Activated T-cell treated with anti-CD3 and anti-CD28 coated beads, Interleukin-2, amount 50 U/mL, for 4 hours (primary cell): ENCODE data around the gene PDLIM5. TPM values are rescaled to one million over a fixed set of nuclear protein-coding genes. Genes with fewer than 3 reads are reported as not detected.

ENCODE experiments used
- ATAC-seq, 2 donors: fragments of 200-7000 bp; cut with Tn5 transposase; one replicate each; pipeline ENCODE4 v1.10.0; 2021
- DNase-seq: peaks from one replicate; pipeline ENCODE4 v3.0.0-alpha.2; 2020
- H3K27me3 Mint-ChIP-seq: one replicate; pipeline ENCODE4 v1.8.0; 2021; ENCODE audit warnings: low read depth, mixed read lengths
- H3K36me3 Mint-ChIP-seq: one replicate; pipeline ENCODE4 v1.8.0; 2022; ENCODE audit warnings: mixed read lengths; ENCODE audit not compliant: insufficient read depth
- H3K4me1 Mint-ChIP-seq: one replicate; pipeline ENCODE4 v1.8.0; 2021; ENCODE audit warnings: low read depth, mixed read lengths
- H3K4me3 Mint-ChIP-seq: one replicate; pipeline ENCODE4 v1.8.0; 2021; ENCODE audit warnings: mild to moderate bottlenecking, moderate library complexity, mixed read lengths
- H3K9me3 Mint-ChIP-seq: one replicate; pipeline ENCODE4 v1.8.0; 2021; ENCODE audit warnings: mixed read lengths
- total RNA-seq, 3 donors: library from RNA; stranded (reverse); gene quantifications; one replicate each; pipeline ENCODE4 v1.2.1, GENCODE V29; 2021

The PDLIM5 gene
- total RNA-seq, 3 donors from 2014 or later = 23.2 to 26.8 (median 25.7) TPM

- Mint-ChIP-seq H3K4me1 (no peaks in the 10 kb centered on the region), H3K27me3 (peaks cover 18% of the 10 kb centered on the region), H3K4me3 (no peak overlapping the region), H3K9me3 (no peaks in the 10 kb centered on the region), H3K36me3 (no peaks in the 10 kb centered on the region)
- ATAC-seq = no peak
- DNase-seq = no peak
Observed at GRCh38 chr4:94414907-94415306, 36.8 kb upstream of the PDLIM5 start.

- no peaks in the 10 kb centered on the region for H3K4me1 Mint-ChIP-seq
Observed at GRCh38 chr4:94415448-94415847, 36.3 kb upstream of the PDLIM5 start.

GRCh38 chr4:94416335-94416734 lies 35.4 kb upstream of the PDLIM5 start:
- Mint-ChIP-seq H3K4me3 (no peak overlapping the region), H3K4me1 (no peaks in the 10 kb centered on the region), H3K27me3 (peaks cover 24% of the 10 kb centered on the region), H3K36me3 (no peaks in the 10 kb centered on the region), H3K9me3 (no peaks in the 10 kb centered on the region)
- ATAC-seq (no peak), DNase-seq (no peak)

More at GRCh38 chr4:94415448-94415847, 36.3 kb upstream of the PDLIM5 start:
- no peaks in the 10 kb centered on the region for H3K36me3 Mint-ChIP-seq
- peaks cover 19% of the 10 kb centered on the region for H3K27me3 Mint-ChIP-seq
- no peaks in the 10 kb centered on the region for H3K9me3 Mint-ChIP-seq
- no peak for ATAC-seq
- DNase-seq = no peak
- no peak overlapping the region for H3K4me3 Mint-ChIP-seq

GRCh38 chr4:94416981-94417380 lies 34.8 kb upstream of the PDLIM5 start:
- ATAC-seq = no peak
- Mint-ChIP-seq H3K4me1 (no peaks in the 10 kb centered on the region), H3K4me3 (no peak overlapping the region), H3K9me3 (no peaks in the 10 kb centered on the region), H3K27me3 (peaks cover 24% of the 10 kb centered on the region), H3K36me3 (no peaks in the 10 kb centered on the region)
- DNase-seq = no peak

GRCh38 chr4:94419549-94419948 lies 32.2 kb upstream of the PDLIM5 start:
- H3K27me3 Mint-ChIP-seq = peaks cover 24% of the 10 kb centered on the region
- H3K36me3 Mint-ChIP-seq = no peaks in the 10 kb centered on the region
- ATAC-seq (no peak), DNase-seq (no peak)
- H3K4me1 Mint-ChIP-seq = no peaks in the 10 kb centered on the region
- no peak overlapping the region for H3K4me3 Mint-ChIP-seq
- no peaks in the 10 kb centered on the region for H3K9me3 Mint-ChIP-seq

- no peaks in the 10 kb centered on the region for H3K36me3 Mint-ChIP-seq
- H3K4me1 Mint-ChIP-seq = no peaks in the 10 kb centered on the region
- H3K9me3 Mint-ChIP-seq = no peaks in the 10 kb centered on the region
- peaks cover 24% of the 10 kb centered on the region for H3K27me3 Mint-ChIP-seq
- DNase-seq (no peak), ATAC-seq (no peak)
- no peak overlapping the region for H3K4me3 Mint-ChIP-seq
Observed at GRCh38 chr4:94419956-94420355, 31.8 kb upstream of the PDLIM5 start.

- no peak overlapping the region for H3K4me3 Mint-ChIP-seq
- H3K36me3 Mint-ChIP-seq = no peaks in the 10 kb centered on the region
- peaks cover 24% of the 10 kb centered on the region for H3K27me3 Mint-ChIP-seq
- H3K4me1 Mint-ChIP-seq = no peaks in the 10 kb centered on the region
- H3K9me3 Mint-ChIP-seq = peaks cover 1% of the 10 kb centered on the region
- no peak for ATAC-seq
- no peak for DNase-seq
Observed at GRCh38 chr4:94420356-94420755, 31.4 kb upstream of the PDLIM5 start.

- peaks cover 15% of the 10 kb centered on the region for H3K9me3 Mint-ChIP-seq
- ATAC-seq (no peak), DNase-seq (no peak)
- H3K4me3 Mint-ChIP-seq = no peak overlapping the region
- H3K36me3 Mint-ChIP-seq = no peaks in the 10 kb centered on the region
- H3K4me1 Mint-ChIP-seq = no peaks in the 10 kb centered on the region
- H3K27me3 Mint-ChIP-seq = peaks cover 5% of the 10 kb centered on the region
Observed at GRCh38 chr4:94426783-94427182, 25.0 kb upstream of the PDLIM5 start.

GRCh38 chr4:94428884-94429283 lies 22.9 kb upstream of the PDLIM5 start:
- H3K36me3 Mint-ChIP-seq = no peaks in the 10 kb centered on the region
- H3K4me1 Mint-ChIP-seq = no peaks in the 10 kb centered on the region
- H3K27me3 Mint-ChIP-seq = no peaks in the 10 kb centered on the region
- DNase-seq (no peak), ATAC-seq (no peak)
- no peak overlapping the region for H3K4me3 Mint-ChIP-seq
- H3K9me3 Mint-ChIP-seq = peaks cover 15% of the 10 kb centered on the region

- ATAC-seq = no peak
- no peaks in the 10 kb centered on the region for H3K4me1 Mint-ChIP-seq
Observed at GRCh38 chr4:94430406-94430805, 21.3 kb upstream of the PDLIM5 start.

GRCh38 chr4:94431388-94431787 lies 20.4 kb upstream of the PDLIM5 start:
- ATAC-seq = no peak
- Mint-ChIP-seq H3K27me3 (peaks cover 1% of the 10 kb centered on the region), H3K4me1 (no peaks in the 10 kb centered on the region), H3K9me3 (peaks cover 9% of the 10 kb centered on the region), H3K4me3 (no peak overlapping the region), H3K36me3 (no peaks in the 10 kb centered on the region)
- no peak for DNase-seq

More at GRCh38 chr4:94430406-94430805, 21.3 kb upstream of the PDLIM5 start:
- Mint-ChIP-seq H3K4me3 (no peak overlapping the region), H3K36me3 (no peaks in the 10 kb centered on the region), H3K27me3 (peaks cover 1% of the 10 kb centered on the region), H3K9me3 (peaks cover 13% of the 10 kb centered on the region)
- no peak for DNase-seq

GRCh38 chr4:94434505-94434904 lies 17.2 kb upstream of the PDLIM5 start:
- DNase-seq = no peak
- H3K4me3 Mint-ChIP-seq = no peak overlapping the region
- no peak for ATAC-seq
- peaks cover 7% of the 10 kb centered on the region for H3K27me3 Mint-ChIP-seq
- no peaks in the 10 kb centered on the region for H3K36me3 Mint-ChIP-seq
- no peaks in the 10 kb centered on the region for H3K9me3 Mint-ChIP-seq
- no peaks in the 10 kb centered on the region for H3K4me1 Mint-ChIP-seq

- no peak for ATAC-seq
Observed at GRCh38 chr4:94435874-94436273, 15.9 kb upstream of the PDLIM5 start.

GRCh38 chr4:94436512-94436911 lies 15.2 kb upstream of the PDLIM5 start:
- DNase-seq = no peak
- Mint-ChIP-seq H3K4me3 (no peak overlapping the region), H3K4me1 (no peaks in the 10 kb centered on the region), H3K9me3 (no peaks in the 10 kb centered on the region), H3K36me3 (no peaks in the 10 kb centered on the region), H3K27me3 (peaks cover 7% of the 10 kb centered on the region)
- ATAC-seq = no peak

More at GRCh38 chr4:94435874-94436273, 15.9 kb upstream of the PDLIM5 start:
- H3K9me3 Mint-ChIP-seq = no peaks in the 10 kb centered on the region
- no peak for DNase-seq
- no peak overlapping the region for H3K4me3 Mint-ChIP-seq
- no peaks in the 10 kb centered on the region for H3K4me1 Mint-ChIP-seq
- H3K27me3 Mint-ChIP-seq = peaks cover 7% of the 10 kb centered on the region
- no peaks in the 10 kb centered on the region for H3K36me3 Mint-ChIP-seq

GRCh38 chr4:94439606-94440005 lies 12.1 kb upstream of the PDLIM5 start:
- DNase-seq = no peak
- Mint-ChIP-seq H3K36me3 (no peaks in the 10 kb centered on the region), H3K4me3 (no peak overlapping the region), H3K4me1 (no peaks in the 10 kb centered on the region), H3K9me3 (no peaks in the 10 kb centered on the region), H3K27me3 (peaks cover 6% of the 10 kb centered on the region)
- ATAC-seq = no peak

- Mint-ChIP-seq H3K36me3 (no peaks in the 10 kb centered on the region), H3K27me3 (peaks cover 15% of the 10 kb centered on the region), H3K4me1 (no peaks in the 10 kb centered on the region), H3K4me3 (no peak overlapping the region), H3K9me3 (no peaks in the 10 kb centered on the region)
- ATAC-seq (no peak), DNase-seq (no peak)
Observed at GRCh38 chr4:94441838-94442237, 9.9 kb upstream of the PDLIM5 start.
